Activated CD8-positive, alpha-beta memory T cell treated with anti-CD3 and anti-CD28 coated beads for 1 hour (primary cell): ENCODE data around the gene ULK4.
"Not testable (repeated sequence)": the region's sequence is repeated elsewhere in the genome, so short reads cannot be mapped to it uniquely, and the experiment has no call there.

Source experiments
- DNase-seq, 2 donors: peaks; one replicate each; pipeline ENCODE4 v3.0.0-alpha.2; 2020; ENCODE audit warnings: low read depth in 1 of 2; ENCODE audit errors: extremely low read depth in 1 of 2

The ULK4 gene

GRCh38 chr3:41695806-41696205 lies 266.1 kb downstream of the ULK4 start:
- not testable (repeated sequence) for DNase-seq

GRCh38 chr3:41693799-41694198 lies 268.1 kb downstream of the ULK4 start:
- no peak for DNase-seq

- DNase-seq: no peak
These were observed 270.9 kb downstream of the ULK4 start for GRCh38 chr3:41690766-41691563.

GRCh38 chr3:41688595-41689380 lies 273.1 kb downstream of the ULK4 start:
- DNase-seq: no peak

GRCh38 chr3:41684797-41685735 lies 276.8 kb downstream of the ULK4 start:
- no peak for DNase-seq

- DNase-seq: no peak
These were observed 278.1 kb downstream of the ULK4 start for GRCh38 chr3:41683666-41684350.

- DNase-seq: no peak
These were observed 278.9 kb downstream of the ULK4 start for GRCh38 chr3:41682996-41683395.

- DNase-seq: no peak
These were observed 279.5 kb downstream of the ULK4 start for GRCh38 chr3:41682382-41682781.

GRCh38 chr3:41681479-41681878 lies 280.4 kb downstream of the ULK4 start:
- DNase-seq: no peak

- DNase-seq: no peak
These were observed 282.5 kb downstream of the ULK4 start for GRCh38 chr3:41679374-41679773.

- not testable (repeated sequence) for DNase-seq
These were observed 286.8 kb downstream of the ULK4 start for GRCh38 chr3:41675102-41675501.

GRCh38 chr3:41674449-41674848 lies 287.5 kb downstream of the ULK4 start:
- no peak for DNase-seq

GRCh38 chr3:41673650-41674049 lies 288.3 kb downstream of the ULK4 start:
- DNase-seq: no peak

GRCh38 chr3:41668379-41668778 lies 293.5 kb downstream of the ULK4 start:
- no peak for DNase-seq

- no peak for DNase-seq
These were observed 299.6 kb downstream of the ULK4 start for GRCh38 chr3:41662288-41662687.

GRCh38 chr3:41661796-41662195 lies 300.1 kb downstream of the ULK4 start:
- no peak for DNase-seq

- DNase-seq: no peak
These were observed 301.4 kb downstream of the ULK4 start for GRCh38 chr3:41660510-41660909.

- DNase-seq: no peak
These were observed 308.2 kb downstream of the ULK4 start for GRCh38 chr3:41653571-41654239.

- DNase-seq: no peak
These were observed 309.0 kb downstream of the ULK4 start for GRCh38 chr3:41652931-41653330.

- DNase-seq: no peak
These were observed 309.4 kb downstream of the ULK4 start for GRCh38 chr3:41652506-41652905.
